ENCODE data around the gene VWC2L. TPM values are rescaled to one million over a fixed set of nuclear protein-coding genes. Genes with fewer than 3 reads are reported as not detected.

Gene VWC2L
- total and polyA plus RNA-seq, 2 donors (not counting 3 experiments of a cell fraction or from before 2014, with no cell fraction given) = not detected

- POLR2A ChIA-PET = no interaction called here
- no peaks in the 10 kb centered on the region for H3K27me3 ChIP-seq (ENCODE audit: control insufficient read depth in 2 of 2, insufficient read depth in 2 of 2, low read length in 2 of 2)
- DNase-seq (ENCODE audit: low read depth, low spot score) (no peak), FAIRE-seq (no peak)
- H3K4me3 ChIP-seq (replicated peaks in 1 of 3; ENCODE audit: insufficient read depth in 1 of 3, low read depth in 1 of 3, low read length in 3 of 3) = no peak overlapping the region
- CTCF ChIA-PET = interaction anchor here (1.0 kb wide), 1 partner anchor 12 kb away, joined by 3 read pairs; no protein-coding TSS in a partner anchor
- TF ChIP-seq FOS (IDR thresholded peaks at IDR 0.05; ENCODE audit: borderline replicate concordance, insufficient read depth, low read length) (no peak), POLR2A (IDR thresholded peaks at IDR 0.05; ENCODE audit: low read depth, low read length) (no peak), MYC (IDR thresholded peaks at IDR 0.05; ENCODE audit: low read depth, low read length) (no peak), GATA2 (IDR thresholded peaks at IDR 0.05; ENCODE audit: insufficient read depth, insufficient read length, low read depth, low read length) (no peak), JUN (IDR thresholded peaks at IDR 0.05; ENCODE audit: borderline replicate concordance, insufficient read depth, insufficient read length, low read depth) (no peak), POLR2AphosphoS5 (IDR thresholded peaks at IDR 0.05; ENCODE audit: insufficient read depth, low read depth, low read length) (no peak), EZH2 (IDR thresholded peaks at IDR 0.05; ENCODE audit: borderline replicate concordance, low read depth, low read length, severe bottlenecking) (no peak)
- TF ChIP-seq, protein P1, sequence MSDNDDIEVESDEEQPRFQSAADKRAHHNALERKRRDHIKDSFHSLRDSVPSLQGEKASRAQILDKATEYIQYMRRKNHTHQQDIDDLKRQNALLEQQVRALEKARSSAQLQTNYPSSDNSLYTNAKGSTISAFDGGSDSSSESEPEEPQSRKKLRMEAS (IDR thresholded peaks at IDR 0.05; ENCODE audit: insufficient read depth, insufficient read length) = no peak
- TF ChIP-seq, protein P2, sequence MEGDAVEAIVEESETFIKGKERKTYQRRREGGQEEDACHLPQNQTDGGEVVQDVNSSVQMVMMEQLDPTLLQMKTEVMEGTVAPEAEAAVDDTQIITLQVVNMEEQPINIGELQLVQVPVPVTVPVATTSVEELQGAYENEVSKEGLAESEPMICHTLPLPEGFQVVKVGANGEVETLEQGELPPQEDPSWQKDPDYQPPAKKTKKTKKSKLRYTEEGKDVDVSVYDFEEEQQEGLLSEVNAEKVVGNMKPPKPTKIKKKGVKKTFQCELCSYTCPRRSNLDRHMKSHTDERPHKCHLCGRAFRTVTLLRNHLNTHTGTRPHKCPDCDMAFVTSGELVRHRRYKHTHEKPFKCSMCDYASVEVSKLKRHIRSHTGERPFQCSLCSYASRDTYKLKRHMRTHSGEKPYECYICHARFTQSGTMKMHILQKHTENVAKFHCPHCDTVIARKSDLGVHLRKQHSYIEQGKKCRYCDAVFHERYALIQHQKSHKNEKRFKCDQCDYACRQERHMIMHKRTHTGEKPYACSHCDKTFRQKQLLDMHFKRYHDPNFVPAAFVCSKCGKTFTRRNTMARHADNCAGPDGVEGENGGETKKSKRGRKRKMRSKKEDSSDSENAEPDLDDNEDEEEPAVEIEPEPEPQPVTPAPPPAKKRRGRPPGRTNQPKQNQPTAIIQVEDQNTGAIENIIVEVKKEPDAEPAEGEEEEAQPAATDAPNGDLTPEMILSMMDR (IDR thresholded peaks at IDR 0.05; ENCODE audit: extremely low read depth in 1 of 2, insufficient read depth in 1 of 2, low read depth in 1 of 2, low read length in 2 of 2) = no peak
- no peak overlapping the region for H3K4me2 ChIP-seq (ENCODE audit: insufficient read depth, low read length)
- H3K36me3 ChIP-seq (ENCODE audit: control insufficient read depth in 2 of 2, extremely low read depth in 1 of 2, insufficient read depth in 2 of 2, low read length in 2 of 2) = no peaks in the 10 kb centered on the region
- H3K9me3 ChIP-seq (replicated peaks; ENCODE audit: control insufficient read depth, insufficient read depth, low read length) = no peaks in the 10 kb centered on the region
- no peak overlapping the region for H2AFZ ChIP-seq (ENCODE audit: low read depth, low read length)
- no peaks in the 10 kb centered on the region for H3K9me1 ChIP-seq (replicated peaks; ENCODE audit: control insufficient read depth, extremely low read depth, insufficient read depth, low read length)
- H3K79me2 ChIP-seq (ENCODE audit: control insufficient read depth, insufficient read depth, low read length) = no peaks in the 10 kb centered on the region
- intact Hi-C loops (cut with micrococcal nuclease) (no loop called here), dilution Hi-C loops (cut with MboI; ENCODE audit: extremely low pct_ligation_motif_present, low sequenced_read_pairs) (no loop called here)
- no peak overlapping the region for H3K9ac ChIP-seq (replicated peaks; ENCODE audit: extremely low read depth, insufficient read depth, low read length)
- no peaks in the 10 kb centered on the region for H4K20me1 ChIP-seq (replicated peaks; ENCODE audit: control insufficient read depth, extremely low read depth, insufficient read depth, low read length)
- BruUV-seq (replicated peaks) = no TSS peak
- H3K4me1 ChIP-seq (ENCODE audit: control insufficient read depth, extremely low read depth, insufficient read depth, low read length) = no peaks in the 10 kb centered on the region
- no peak overlapping the region for H3K27ac ChIP-seq (ENCODE audit: insufficient read depth, low read depth, low read length)
These were observed 164.2 kb downstream of the VWC2L start for GRCh38 chr2:214575030-214575429.
